Skeletal muscle cell (primary cell): ENCODE results near the gene CDH19.
"Not testable (repeated sequence)": the region's sequence is repeated elsewhere in the genome, so short reads cannot be mapped to it uniquely, and the experiment has no call there.

Experiments used
- DNase-seq: peaks from one replicate; pipeline ENCODE4 v3.0.0-alpha.2; 2010; ENCODE audit warnings: low read depth
- H3K4me3 ChIP-seq: 2 replicates; pipeline ENCODE4 v1.5.1; 2011; ENCODE audit warnings: low read depth, mild to moderate bottlenecking, control low read depth, low read length, moderate library complexity

CDH19 gene

DNA sequence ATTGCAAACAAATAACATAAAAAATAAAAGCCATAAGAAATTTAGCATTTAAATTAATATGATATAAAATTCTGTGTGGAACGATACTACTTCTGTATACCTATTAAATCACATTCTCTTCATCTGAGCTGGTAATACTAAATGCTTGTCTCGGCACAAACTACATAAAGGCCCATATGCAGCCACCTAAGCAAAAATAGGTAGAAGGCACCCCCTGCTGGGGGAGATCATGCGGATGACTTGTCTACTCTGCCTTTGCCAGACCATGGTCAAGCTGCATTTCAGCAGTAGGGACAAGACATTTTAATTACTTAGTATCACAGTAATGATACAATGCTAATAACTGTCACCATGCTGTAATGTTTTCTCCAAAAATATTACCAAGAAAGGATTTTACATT lies 108.0 kb downstream of the CDH19 start:
- no peak for DNase-seq
- no peak overlapping the region for H3K4me3 ChIP-seq

DNA sequence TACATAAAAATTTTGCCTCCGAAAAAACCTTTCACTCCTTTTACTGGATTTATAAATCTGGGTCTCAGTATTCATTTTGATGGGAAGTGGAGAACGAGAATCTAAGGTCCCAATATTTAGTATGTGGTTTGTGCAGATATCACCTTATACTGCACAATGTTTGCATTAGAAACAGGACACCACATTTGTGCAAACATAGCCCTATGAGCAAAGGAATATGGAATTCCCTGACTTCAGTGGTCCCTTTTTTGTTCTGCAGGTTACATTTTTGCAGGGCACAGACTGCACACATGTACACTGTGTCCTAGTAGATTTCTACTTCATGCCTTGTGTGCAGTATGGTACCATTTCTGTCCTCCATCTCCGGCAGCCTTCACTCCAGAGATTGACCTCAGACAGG lies 130.0 kb downstream of the CDH19 start:
- H3K4me3 ChIP-seq: no peak overlapping the region
- no peak for DNase-seq

DNA sequence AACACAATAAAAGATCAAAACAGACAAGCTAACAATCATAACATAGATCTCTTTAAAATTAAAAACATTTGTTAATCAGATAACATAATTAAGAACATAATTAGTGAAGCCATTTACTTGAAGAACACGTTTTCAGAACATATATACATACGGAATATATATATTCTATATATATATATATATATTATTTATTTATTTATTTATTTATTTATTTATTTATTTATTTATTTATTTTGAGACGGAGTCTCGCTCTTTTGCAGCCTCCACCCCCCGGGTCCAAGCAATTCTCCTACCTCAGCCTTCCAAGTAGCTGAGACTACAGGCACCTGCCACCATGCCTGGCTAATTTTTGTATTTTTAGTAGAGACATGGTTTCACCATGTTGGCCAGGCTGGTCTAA lies 137.7 kb downstream of the CDH19 start:
- H3K4me3 ChIP-seq, DNase-seq: not testable (repeated sequence)

DNA sequence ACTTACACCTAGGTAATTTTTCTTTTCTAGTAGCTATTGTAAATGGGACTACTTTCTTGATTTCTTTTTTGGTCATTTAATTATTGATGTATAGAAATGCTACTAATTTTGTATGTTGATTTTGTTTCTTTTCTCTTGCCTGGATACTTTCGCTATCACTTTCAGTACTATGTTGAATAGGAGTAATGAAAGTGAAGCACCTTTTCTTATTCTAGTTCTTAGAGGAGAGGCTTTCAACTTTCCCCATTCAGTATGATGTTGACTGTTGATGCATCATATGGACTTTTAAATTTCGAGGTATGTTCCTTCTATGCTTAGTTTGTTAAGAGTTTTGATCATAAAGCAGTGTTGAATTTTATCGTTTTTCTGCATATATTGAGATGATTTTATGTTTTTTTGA lies 142.5 kb downstream of the CDH19 start:
- no peak overlapping the region for H3K4me3 ChIP-seq
- no peak for DNase-seq

DNA sequence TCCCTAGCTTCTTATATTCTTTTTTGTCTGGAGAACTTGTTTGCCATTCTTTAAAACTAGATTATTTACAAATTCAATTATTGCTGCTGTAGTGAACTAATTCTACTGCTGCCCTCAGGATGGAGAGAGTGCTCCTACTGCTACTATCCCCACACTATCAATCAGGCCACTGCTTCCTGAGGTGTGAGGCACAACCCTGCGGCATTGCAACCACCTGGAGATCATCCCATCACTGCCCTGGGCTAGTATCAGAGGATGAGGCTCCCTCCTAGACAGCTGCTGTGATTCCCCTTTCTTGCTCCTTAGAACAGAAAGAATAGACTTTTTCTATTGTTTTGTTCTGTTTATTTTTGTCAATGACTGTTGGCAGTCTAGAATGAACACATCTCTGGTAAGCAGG lies 146.6 kb downstream of the CDH19 start:
- no peak overlapping the region for H3K4me3 ChIP-seq
- DNase-seq: no peak
